Adrenal gland (tissue), 5 donors: Measurements from ENCODE around the gene KCNJ6.
"Not testable (repeated sequence)": the region's sequence is repeated elsewhere in the genome, so short reads cannot be mapped to it uniquely, and the experiment has no call there.

Experiments
- POLR2A ChIP-seq, 2 donors: fragments of 450-650 bp; IDR thresholded peaks; one replicate each; pipeline ENCODE4 v1.6.1; 2017; ENCODE audit warnings: antibody characterized with exemption in 2 of 2, mild to moderate bottlenecking in 2 of 2, moderate library complexity in 1 of 2
- TF ChIP-seq, protein P1 (sequence below), 6 experiments: fragments of 450-650 bp in 4 of 6; fragments of 200-600 bp in 2 of 6; sonication (generic) in 1 of 6; IDR thresholded peaks; 1 replicate in 5 of 6; 2 replicates in 1 of 6; pipeline versions ENCODE4 v1.5.1 to v1.8.0; 2016 to 2021; ENCODE audit warnings: antibody characterized with exemption in 6 of 6, mild to moderate bottlenecking in 2 of 6, moderate library complexity in 1 of 6
- donor health status: DM: no; HTN: no; CAD: no.

DNA sequence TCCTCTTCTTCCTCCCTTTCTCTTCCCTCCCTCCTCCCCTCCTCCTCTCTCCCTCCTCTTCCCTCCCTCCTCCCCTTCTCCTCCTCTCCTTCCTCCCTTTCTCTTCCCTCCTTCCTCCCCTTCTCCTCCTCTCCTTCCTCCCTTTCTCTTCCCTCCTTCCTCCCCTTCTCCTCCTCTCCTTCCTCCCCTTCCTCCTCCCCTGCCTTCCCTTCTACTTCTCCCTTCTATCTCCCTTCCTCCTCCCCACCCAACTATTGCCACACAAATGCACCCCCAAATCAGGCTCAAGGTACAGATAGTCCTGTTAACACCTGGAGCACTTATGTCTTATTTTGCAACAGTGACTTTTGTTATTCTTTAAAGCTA, 203.7 kb downstream of the KCNJ6 start:
- TF ChIP-seq, protein P1, sequence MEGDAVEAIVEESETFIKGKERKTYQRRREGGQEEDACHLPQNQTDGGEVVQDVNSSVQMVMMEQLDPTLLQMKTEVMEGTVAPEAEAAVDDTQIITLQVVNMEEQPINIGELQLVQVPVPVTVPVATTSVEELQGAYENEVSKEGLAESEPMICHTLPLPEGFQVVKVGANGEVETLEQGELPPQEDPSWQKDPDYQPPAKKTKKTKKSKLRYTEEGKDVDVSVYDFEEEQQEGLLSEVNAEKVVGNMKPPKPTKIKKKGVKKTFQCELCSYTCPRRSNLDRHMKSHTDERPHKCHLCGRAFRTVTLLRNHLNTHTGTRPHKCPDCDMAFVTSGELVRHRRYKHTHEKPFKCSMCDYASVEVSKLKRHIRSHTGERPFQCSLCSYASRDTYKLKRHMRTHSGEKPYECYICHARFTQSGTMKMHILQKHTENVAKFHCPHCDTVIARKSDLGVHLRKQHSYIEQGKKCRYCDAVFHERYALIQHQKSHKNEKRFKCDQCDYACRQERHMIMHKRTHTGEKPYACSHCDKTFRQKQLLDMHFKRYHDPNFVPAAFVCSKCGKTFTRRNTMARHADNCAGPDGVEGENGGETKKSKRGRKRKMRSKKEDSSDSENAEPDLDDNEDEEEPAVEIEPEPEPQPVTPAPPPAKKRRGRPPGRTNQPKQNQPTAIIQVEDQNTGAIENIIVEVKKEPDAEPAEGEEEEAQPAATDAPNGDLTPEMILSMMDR (IDR thresholded peaks at IDR 0.05) = not testable (repeated sequence)
- TF ChIP-seq POLR2A (IDR thresholded peaks at IDR 0.05) = not testable (repeated sequence)
